Stimulated activated CD8-positive, alpha-beta memory T cell treated with anti-CD3 and anti-CD28 coated beads, Interleukin-15, amount 100 ng/mL, for 48 hours (primary cell): ENCODE results near the gene GABBR2.
"Not testable (repeated sequence)": the region's sequence is repeated elsewhere in the genome, so short reads cannot be mapped to it uniquely, and the experiment has no call there.

ENCODE experiments used
- DNase-seq, 2 donors: peaks; one replicate each; pipeline ENCODE4 v3.0.0-alpha.2; 2020; ENCODE audit warnings: low read depth in 2 of 2

The GABBR2 gene

GRCh38 chr9:98596486-98596885 is 112.2 kb downstream of the GABBR2 start:
- no peak for DNase-seq

DNA sequence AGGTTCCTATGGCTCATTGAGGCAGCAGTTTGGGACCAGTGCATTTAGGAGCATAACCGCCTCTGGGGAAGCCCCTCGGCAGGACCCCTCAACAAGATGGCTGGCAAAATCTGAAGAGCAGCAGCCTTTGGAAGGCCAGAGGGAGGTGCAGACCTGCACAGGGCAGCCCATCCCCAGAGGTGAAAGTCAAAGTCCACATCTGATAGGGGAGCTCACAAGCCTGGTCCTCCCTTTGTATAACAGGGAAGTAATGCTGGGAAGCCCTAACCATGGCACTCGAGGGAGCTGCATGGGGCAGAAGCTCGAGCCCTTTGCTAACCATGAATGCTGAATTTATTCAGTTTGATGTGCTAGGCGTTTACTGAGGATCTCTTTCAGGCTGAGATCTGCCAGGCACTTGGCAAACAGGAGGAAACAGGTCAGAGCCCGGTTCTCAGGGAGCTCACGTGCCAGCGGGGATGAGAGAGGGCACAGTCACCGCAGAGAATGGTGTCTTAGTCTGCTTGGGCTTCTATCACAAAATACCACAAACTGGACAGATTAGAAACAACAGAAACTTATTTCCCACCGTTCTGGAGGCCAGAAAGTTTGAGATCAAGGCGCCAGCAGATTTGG is 114.1 kb downstream of the GABBR2 start:
- no peak for DNase-seq

DNA sequence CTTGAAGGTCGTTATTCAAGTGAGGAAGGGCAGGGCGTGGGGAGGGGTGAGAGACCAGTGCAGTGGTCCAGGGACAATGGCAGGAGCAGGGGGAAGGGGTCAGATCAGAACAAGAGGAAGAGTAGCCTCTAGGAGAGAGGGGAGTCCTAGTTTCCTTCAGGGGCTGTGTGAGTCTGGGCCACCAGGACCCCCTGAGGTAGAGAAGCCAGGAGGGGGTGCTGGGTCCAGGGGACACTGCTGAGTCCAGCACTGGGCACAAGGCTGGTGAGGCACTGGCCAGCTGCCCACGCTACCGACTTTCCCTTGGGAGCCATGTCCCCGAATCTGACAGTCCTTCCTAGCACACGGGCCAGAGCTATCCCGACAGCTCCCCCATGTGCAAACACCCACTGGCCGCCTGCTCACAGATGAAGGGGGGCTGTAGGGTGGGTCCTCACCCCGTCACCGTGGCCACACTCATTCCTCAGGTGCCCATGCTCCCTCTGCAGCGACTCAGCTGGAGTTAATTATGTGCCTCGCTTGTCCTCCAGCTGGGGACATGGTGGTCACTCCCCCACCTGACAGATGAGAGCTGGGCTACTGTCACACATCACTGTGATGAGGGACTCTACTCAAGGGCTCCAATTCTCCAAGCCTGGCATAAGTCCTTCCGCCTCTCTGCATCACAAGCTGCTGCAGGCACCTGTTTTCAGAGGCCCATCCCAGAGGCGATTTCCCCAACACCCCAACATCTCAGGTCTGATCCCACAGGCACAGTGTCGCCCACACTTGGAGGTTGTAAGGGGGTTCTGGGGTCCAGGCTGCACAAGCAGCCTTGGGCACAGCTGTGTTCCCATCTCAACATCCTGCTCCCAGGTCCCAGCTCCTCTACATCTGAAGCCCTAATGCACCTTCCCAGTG is 115.1 kb downstream of the GABBR2 start:
- no peak for DNase-seq

DNA sequence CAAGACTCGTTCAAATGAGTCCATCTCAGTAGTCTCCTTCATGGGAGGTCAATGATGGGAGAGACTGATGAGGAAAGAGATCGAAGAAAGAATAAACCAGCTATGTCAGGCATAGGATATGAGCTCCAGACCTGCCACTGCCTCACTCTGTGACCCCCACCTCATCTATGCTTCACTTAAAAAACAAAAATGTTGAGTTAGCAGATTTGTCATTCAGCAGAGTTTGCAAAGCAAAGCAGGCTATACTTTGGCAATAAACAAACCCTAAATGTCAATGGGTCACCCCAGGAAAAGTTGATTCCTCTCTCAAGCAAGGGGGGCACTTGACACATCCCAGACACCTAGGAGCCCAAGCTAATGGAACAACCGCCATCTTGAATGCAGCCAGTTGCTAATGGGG is 117.0 kb downstream of the GABBR2 start:
- DNase-seq = no peak

GRCh38 chr9:98590101-98590500 is 118.6 kb downstream of the GABBR2 start:
- DNase-seq = no peak

DNA sequence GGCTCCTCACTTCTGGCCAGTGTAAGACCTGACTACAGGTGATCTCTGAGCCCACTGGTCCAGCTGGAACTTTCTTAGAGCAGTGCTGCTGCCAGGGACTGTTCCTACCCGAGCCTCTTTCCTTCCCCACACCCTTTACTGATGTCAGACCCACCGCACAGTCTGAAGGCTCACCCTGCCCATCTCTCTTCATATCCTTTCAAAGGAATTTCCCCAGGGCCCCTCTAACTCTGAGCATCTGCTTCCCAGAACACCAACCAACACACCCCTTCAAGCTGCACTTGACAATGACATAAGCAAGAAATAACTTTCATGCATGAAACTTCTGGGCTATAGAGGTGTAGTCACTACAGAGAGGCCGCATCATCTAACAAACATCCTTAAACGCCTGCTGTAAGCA is 119.6 kb downstream of the GABBR2 start:
- DNase-seq = no peak

DNA sequence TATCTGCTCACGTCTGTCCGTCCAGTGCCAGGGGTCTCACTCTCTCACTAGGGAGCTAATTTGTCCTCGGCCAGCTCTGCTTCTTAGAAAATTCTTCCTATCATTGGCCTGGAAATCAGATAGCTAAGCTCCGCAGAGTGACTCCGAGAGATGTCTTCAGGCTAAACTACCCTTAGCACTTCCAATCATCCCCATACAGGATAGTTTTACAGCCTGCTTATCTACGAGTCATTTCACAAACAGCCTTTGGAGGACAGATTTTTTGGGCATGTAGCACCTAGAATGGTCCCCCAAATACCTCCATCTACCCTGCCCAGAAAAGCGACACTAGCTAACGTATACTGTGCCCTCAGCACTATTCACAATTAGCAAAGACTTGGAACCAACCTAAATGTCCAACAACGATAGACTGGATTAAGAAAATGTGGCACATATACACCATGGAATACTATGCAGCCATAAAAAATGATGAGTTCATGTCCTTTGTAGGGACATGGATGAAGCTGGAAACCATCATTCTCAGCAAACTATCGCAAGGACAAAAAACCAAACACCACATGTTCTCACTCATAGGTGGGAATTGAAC is 123.8 kb downstream of the GABBR2 start:
- not testable (repeated sequence) for DNase-seq

- DNase-seq = peak; percentile 5 to 16
These were observed 124.7 kb downstream of the GABBR2 start for GRCh38 chr9:98584059-98584458.

DNA sequence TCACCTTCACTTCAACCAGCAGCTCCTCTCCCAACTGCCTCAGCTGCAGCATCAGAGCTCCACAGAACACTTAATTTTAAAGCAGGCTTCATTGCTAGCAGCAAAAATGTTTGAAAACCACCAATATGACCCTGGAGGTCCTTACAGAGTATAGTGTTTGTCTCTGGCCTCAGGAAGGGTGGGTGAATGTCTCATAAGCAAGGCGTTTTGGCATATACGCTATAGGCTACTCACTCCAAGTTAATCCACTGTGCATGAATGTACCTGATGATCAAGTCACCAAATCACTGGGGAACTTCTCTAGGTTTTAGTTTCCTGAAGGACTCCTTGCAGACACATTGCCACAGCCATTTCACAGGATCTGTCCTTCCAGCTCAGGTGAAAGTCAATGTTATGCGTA is 125.3 kb downstream of the GABBR2 start:
- no peak for DNase-seq

GRCh38 chr9:98580956-98581355 is 127.8 kb downstream of the GABBR2 start:
- DNase-seq = no peak

DNA sequence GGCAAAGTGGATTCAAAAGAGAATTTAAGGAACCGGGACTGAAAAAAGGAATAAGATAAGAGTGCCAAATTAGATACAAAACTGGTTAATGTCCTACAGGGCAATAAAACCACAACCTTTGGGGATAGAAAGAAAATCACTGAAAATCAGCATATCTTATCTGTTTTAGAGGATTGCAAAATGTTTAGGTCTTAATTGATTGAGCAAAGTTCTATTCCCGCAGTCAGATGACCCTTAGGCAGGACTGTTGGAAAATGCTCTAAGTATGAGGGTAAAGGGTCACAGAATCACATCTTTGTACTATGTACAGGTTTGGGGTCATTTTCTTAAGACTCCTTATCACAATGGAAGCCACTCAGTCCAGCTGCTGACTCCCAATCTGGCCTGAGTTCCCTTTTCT is 129.0 kb downstream of the GABBR2 start:
- DNase-seq = no peak

- DNase-seq = no peak
These were observed 131.3 kb downstream of the GABBR2 start for GRCh38 chr9:98577446-98577845.

- no peak for DNase-seq
These were observed 131.9 kb downstream of the GABBR2 start for GRCh38 chr9:98576859-98577258.

- no peak for DNase-seq
These were observed 132.4 kb downstream of the GABBR2 start for GRCh38 chr9:98576354-98576753.

DNA sequence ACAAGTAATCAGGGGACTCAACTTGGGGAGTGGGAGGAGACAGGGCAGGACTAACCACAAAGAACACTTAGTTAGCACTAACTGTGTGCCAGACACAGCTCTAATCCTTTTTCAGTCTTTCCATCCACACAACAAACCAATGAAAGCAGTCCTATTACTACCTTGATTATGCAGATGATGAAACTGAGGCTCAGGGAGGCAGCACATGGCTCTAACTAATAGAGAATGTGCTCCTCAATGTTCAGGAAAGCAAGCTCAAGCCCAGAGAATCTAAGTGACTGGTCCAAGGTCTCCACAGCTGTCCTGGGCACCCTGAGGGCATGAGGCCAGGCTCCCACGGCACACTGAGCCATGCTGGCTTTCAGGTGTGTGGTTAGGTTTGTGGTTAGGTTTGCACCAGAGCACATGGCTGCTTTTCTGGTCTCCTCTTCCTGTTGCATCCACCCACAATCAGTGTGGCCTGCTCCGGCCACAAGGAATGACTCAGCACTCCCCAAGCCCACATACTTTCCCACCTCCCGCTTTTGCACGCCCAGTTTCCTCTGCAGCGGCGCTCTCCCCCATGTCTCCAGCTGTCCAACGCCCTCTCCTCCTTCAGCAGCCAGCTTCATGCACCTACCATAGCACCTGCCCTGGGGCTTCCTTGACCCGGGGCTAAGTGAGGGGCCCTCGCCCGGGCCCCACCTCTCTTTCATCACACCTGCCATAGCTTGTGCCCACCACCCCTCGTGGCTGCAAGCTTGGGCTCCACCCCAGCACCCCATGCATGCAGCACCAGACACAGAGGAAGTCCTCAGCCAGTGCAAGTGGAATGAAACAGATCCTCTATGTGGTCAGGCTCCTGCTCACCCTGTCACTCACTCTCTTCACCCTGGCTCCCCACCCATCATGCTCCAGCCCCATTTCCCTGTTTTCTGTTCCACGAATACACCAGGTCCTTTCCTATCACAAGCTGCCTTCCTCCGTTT is 133.1 kb downstream of the GABBR2 start:
- DNase-seq = peak; percentile 43 to 52

DNA sequence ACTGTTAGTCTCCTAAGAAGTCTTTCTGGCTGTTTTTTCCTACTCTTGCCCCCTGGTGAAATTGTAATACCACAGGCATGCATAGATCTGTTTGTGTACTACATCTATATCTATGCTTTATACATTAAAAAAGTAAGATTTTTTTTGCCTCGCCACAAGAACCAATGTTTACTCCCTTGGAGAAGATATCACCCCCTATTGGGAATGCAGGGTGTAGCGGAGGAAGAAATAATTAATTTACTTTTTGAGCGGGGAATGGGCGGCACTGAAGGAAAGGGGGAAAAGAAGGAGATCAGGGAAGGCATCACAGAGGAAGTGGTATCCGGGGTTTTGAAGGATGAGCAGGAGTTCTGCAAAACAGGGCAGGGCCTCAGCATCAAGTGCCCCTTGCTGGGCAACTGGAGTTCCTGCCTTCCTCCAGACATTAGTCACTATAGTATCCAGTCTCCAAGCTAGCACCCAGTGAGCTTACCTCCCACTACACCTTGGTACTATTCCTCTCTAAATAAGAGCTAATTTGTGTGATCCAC is 134.9 kb downstream of the GABBR2 start:
- no peak for DNase-seq

DNA sequence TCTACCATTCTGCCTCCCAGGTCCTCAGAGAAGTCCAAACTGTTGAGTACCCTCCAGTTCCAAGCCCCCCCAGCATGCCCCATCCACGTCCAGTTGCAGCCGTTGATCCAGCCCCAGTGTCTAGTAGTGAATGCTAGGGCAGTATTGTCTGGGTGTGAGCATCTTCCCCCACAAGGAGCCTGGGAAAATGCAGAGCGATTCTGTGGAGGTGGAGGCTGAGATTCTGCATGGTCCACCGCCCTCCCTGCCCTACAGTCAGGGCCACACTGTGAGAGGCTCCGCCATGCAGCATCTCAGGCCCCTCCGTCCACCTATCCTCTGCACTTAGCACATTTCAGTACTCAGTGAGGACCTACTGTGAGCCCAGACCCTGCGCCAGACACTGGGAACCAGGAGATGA is 135.9 kb downstream of the GABBR2 start:
- DNase-seq = no peak

DNA sequence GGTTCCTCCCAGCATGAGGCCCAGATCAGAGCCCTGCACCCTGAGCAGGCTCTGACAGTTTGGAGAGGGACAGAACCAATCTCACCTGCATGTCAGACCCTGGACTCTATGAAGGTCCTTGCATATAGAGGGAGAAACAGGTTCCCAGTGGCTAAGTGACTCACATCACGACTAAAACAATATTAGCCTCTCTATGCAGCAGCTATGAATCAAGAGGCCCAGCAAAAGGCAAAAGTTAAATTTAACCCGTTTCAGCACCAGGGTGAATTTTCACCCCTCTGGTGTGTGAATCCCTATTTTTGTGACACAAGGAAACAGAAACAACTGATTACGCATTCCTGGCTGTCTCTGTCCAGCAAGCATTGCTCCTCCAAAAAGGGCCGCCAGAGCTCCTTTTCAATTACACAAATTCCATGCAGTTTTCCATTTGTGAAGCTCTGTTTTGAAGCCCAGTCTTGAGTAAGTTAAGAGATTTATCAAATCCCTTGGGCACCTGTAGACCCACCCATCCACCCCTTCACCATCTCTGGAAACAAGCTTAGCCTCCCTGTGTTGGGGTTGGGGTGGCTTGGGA is 136.6 kb downstream of the GABBR2 start:
- no peak for DNase-seq

- DNase-seq = no peak
These were observed 137.1 kb downstream of the GABBR2 start for GRCh38 chr9:98571643-98572042.

GRCh38 chr9:98570663-98571440 is 137.9 kb downstream of the GABBR2 start:
- no peak for DNase-seq
